Measurements from ENCODE around the gene RASGRF2.

- no peak for TF ChIP-seq CTCF (IDR thresholded peaks at IDR 0.05 in 4 of 5, conservative IDR thresholded peaks at IDR 0.05 in 1 of 5)
- no peak for TF ChIP-seq POLR2A (IDR thresholded peaks at IDR 0.05)
Measured at GRCh38 chr5:81146031-81146430, 185.9 kb downstream of the RASGRF2 start.
